Uterus (tissue), 4 donors: ENCODE measurements around the gene ARAP1. TPM values are rescaled to one million over a fixed set of nuclear protein-coding genes. Genes with fewer than 3 reads are reported as not detected.

ENCODE experiments used
- DNase-seq, 2 donors: peaks; one replicate each; pipeline ENCODE4 v3.0.0-alpha.2; 2019 to 2020
- H3K27ac ChIP-seq, 2 donors: fragments of 200-600 bp; sonication (generic); 1 replicate in 1 of 2; 2 replicates in 1 of 2; pipeline ENCODE4 v1.5.1; 2016 to 2018
- H3K27me3 ChIP-seq, 2 donors: fragments of 200-600 bp; sonication (generic); one replicate each; pipeline ENCODE4 v1.5.1; 2018 to 2019; ENCODE audit warnings: control low read depth in 1 of 2
- H3K36me3 ChIP-seq, 2 donors: fragments of 200-600 bp; sonication (generic); one replicate each; pipeline ENCODE4 v1.5.1; 2019; ENCODE audit warnings: control low read depth in 1 of 2
- H3K4me1 ChIP-seq, 2 donors: fragments of 200-600 bp; sonication (generic); one replicate each; pipeline ENCODE4 v1.5.1; 2018 to 2019; ENCODE audit warnings: control low read depth in 1 of 2
- H3K4me3 ChIP-seq, 2 donors: fragments of 200-600 bp; sonication (generic); 1 replicate in 1 of 2; 2 replicates in 1 of 2; pipeline ENCODE4 v1.5.1; 2018 to 2019; ENCODE audit warnings: mild to moderate bottlenecking in 1 of 2
- H3K9me3 ChIP-seq, 2 donors: fragments of 200-600 bp; sonication (generic); one replicate each; pipeline ENCODE4 v1.5.1; 2019; ENCODE audit warnings: control low read depth in 1 of 2
- POLR2A ChIP-seq, 2 donors: fragments of 450-650 bp; IDR thresholded peaks; one replicate each; pipeline ENCODE4 v1.6.1; 2016; ENCODE audit warnings: antibody characterized with exemption in 2 of 2, mild to moderate bottlenecking in 1 of 2, moderate library complexity in 1 of 2
- intact Hi-C: fragments of 100-400 bp; cut with DNase I; formaldehyde crosslinking; loops from one replicate; pipeline ENCODE4 v1.15.1; 2023; ENCODE audit warnings: low total_unique reads
- total RNA-seq, 4 donors: library from RNA; depleted of rRNA in 3 of 4; stranded (reverse); fragments of >200 nt in 3 of 4; gene quantifications; one replicate each; pipeline versions ENCODE4 v1.1.0 to v1.2.4, GENCODE V29; 2014 to 2023
- TF ChIP-seq, protein P1 (sequence below), 4 experiments: fragments of 200-600 bp in 2 of 4; fragments of 450-650 bp in 2 of 4; sonication (generic) in 2 of 4; IDR thresholded peaks; one replicate each; pipeline ENCODE4 v1.5.1; 2016 to 2019; ENCODE audit warnings: antibody characterized with exemption in 4 of 4, mild to moderate bottlenecking in 2 of 4, moderate library complexity in 1 of 4
- donor health status: DM: yes; HTN: yes; CAD: no.

ARAP1 gene
- total RNA-seq, 4 donors from 2014 or later, result 21.3 to 222 (median 70.4) TPM

DNA sequence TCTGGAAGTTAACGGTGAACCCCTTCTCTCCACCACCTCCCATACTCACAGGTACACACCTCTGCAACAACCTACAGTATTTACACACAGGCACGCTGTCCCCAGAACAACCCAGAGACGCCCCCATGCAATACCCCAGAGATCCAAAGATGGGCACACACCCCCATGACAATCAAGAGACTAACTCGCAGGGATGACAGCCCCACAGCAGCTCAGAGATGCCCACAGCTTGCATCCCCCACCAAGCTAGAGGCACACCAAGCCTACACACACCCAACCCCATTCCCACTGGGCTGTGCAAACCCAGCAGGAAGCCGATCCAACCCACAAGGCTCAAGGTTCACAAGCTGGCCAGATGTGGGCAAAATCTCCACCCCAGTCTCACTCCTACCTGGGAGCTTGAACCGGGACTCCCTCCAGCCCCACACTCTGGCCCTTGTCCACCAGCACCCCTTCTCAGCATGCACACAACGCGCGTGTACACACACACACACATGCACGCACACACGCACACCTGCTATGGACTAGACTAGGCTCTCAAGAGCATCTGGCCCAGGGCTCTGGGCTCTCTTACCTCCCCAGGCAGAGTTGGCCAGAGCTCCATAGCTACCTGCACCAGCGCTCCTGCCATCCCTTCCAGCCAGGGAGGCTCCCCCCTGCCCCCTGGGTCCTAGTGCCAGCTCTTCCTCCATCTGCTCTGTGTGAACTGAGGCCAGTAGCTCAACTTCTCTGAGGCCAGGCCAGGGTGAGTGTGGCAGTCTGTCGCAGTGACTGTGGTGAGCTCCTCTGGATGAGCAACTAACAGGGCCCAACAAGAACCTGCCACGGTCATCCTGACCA lies 30.1 kb upstream of the ARAP1 start:
- no peak for DNase-seq
- Histone ChIP-seq H3K4me1 (no peaks in the 10 kb centered on the region), H3K36me3 (no peaks in the 10 kb centered on the region), H3K4me3 (peak overlapping the region; percentile 39 to 74), H3K9me3 (no peaks in the 10 kb centered on the region), H3K27ac (peak overlapping the region; percentile 46 to 59), H3K27me3 (no peaks in the 10 kb centered on the region)
- intact Hi-C loops, result no loop called here
- TF ChIP-seq, protein P1, sequence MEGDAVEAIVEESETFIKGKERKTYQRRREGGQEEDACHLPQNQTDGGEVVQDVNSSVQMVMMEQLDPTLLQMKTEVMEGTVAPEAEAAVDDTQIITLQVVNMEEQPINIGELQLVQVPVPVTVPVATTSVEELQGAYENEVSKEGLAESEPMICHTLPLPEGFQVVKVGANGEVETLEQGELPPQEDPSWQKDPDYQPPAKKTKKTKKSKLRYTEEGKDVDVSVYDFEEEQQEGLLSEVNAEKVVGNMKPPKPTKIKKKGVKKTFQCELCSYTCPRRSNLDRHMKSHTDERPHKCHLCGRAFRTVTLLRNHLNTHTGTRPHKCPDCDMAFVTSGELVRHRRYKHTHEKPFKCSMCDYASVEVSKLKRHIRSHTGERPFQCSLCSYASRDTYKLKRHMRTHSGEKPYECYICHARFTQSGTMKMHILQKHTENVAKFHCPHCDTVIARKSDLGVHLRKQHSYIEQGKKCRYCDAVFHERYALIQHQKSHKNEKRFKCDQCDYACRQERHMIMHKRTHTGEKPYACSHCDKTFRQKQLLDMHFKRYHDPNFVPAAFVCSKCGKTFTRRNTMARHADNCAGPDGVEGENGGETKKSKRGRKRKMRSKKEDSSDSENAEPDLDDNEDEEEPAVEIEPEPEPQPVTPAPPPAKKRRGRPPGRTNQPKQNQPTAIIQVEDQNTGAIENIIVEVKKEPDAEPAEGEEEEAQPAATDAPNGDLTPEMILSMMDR (IDR thresholded peaks at IDR 0.05), result no peak
- TF ChIP-seq POLR2A (IDR thresholded peaks at IDR 0.05), result no peak

DNA sequence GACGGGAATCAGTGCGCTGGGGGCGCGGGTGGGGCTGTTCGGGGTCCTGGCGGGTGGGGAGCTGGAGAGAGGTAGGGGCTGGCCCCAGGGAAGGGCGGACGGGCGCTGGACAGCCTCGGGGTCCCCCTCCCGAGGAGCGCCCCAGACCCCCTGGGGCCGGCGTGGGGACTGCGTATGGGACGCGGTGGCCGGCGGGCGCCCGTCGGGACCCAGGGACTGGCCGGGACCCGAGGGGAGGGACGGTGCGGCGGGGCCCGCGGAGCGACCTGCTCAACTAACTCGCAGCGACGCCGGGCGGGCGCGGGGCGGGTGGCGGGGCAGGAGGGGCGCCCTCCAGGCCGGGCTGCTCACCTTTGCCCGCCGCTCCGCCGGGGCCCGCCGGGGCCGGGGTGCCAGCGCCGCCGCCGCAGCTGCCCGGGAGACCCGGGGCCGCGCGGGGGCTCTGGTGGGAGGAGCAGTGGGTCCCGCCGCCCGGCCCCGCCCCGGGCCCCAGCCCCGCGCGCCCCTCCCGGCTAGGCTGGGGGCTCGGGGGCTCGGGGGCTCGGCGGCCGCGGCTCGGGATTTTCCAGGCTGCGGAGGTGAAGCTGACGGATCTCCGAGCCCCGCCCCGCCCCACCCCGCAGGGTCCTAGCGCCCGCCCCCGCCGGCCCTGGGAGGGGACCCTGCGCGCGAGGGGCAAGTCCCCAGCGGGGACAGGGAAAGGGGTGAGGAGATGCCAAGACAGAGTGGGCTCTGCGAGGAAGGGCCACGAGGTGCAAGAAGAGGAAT lies 29.3 kb upstream of the ARAP1 start:
- H3K36me3 ChIP-seq, result no peaks in the 10 kb centered on the region
- peak overlapping the region; percentile 39 to 74 for H3K4me3 ChIP-seq
- intact Hi-C loops, result no loop called here
- TF ChIP-seq, protein P1 (IDR thresholded peaks at IDR 0.05), result no peak
- TF ChIP-seq POLR2A (IDR thresholded peaks at IDR 0.05), result no peak
- H3K4me1 ChIP-seq, result no peaks in the 10 kb centered on the region
- H3K27ac ChIP-seq, result peak overlapping the region; percentile 46 to 59
- H3K27me3 ChIP-seq, result no peaks in the 10 kb centered on the region
- no peaks in the 10 kb centered on the region for H3K9me3 ChIP-seq
- DNase-seq, result no peak

DNA sequence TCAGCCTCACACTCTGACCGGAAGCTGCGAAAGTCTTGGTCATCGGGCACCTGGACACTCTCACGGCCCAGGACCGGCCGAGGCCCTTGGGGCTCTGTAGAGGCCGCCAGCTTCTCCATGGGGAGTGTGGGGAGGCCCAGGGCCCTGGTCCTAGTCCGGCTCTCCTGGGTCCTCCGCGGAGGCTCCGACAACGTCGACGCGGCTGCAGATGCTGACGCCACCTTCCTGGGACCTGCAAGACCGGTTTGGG lies 28.8 kb upstream of the ARAP1 start:
- Histone ChIP-seq H3K4me3 (peak overlapping the region; percentile 39 to 74), H3K27me3 (no peaks in the 10 kb centered on the region), H3K27ac (peak overlapping the region; percentile 46 to 59), H3K4me1 (no peaks in the 10 kb centered on the region), H3K9me3 (no peaks in the 10 kb centered on the region), H3K36me3 (no peaks in the 10 kb centered on the region)
- TF ChIP-seq, protein P1 (IDR thresholded peaks at IDR 0.05), result no peak
- TF ChIP-seq POLR2A (IDR thresholded peaks at IDR 0.05), result no peak
- intact Hi-C loops, result no loop called here
- DNase-seq, result no peak

DNA sequence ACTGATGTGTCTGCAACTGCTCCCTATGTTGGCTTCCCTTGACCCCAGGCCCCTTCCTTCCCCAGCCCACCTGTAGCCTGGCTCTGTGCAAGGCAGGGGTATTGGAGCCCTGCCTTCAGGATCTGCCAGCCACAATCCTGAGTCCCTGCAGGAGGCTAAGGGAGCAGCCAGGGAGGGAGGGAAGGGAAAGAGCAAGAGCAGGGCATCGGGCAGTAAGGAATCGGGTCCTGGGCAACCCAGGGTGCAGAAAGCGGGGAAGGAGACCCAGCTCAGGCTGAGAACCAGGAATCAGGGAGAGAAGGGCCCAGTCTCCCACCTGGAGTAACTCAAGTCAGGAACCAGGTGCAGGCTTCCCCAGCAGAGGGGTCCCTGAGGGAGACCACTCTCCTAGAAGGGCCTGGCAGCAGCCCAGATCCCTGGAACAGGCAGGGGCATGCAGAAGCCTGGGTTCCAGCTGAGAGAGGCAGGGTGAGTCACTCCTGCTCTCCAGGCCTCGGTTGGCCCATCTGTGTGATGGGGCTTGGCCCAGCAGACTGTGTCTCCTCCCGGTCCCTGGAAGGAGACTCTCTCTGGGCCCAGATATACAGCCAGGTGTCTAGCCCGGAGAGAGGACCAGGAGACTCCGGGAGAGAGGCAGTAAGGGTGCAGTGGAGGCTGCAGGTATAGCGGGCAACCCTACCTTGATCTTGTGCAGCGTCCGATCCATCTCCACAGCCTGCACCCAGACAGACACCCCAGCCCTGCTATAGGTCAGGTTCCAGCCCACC lies 28.3 kb upstream of the ARAP1 start:
- intact Hi-C loops, result no loop called here
- Histone ChIP-seq H3K4me3 (peak overlapping the region; percentile 39 to 74), H3K36me3 (no peaks in the 10 kb centered on the region), H3K9me3 (no peaks in the 10 kb centered on the region), H3K27me3 (no peaks in the 10 kb centered on the region), H3K4me1 (no peaks in the 10 kb centered on the region), H3K27ac (peak overlapping the region; percentile 46 to 59)
- no peak for TF ChIP-seq POLR2A (IDR thresholded peaks at IDR 0.05)
- TF ChIP-seq, protein P1 (IDR thresholded peaks at IDR 0.05), result no peak
- no peak for DNase-seq
